ENCODE results near the gene ADCY9.
"Not testable (repeated sequence)": the region's sequence is repeated elsewhere in the genome, so short reads cannot be mapped to it uniquely, and the experiment has no call there.

Gene ADCY9

DNA sequence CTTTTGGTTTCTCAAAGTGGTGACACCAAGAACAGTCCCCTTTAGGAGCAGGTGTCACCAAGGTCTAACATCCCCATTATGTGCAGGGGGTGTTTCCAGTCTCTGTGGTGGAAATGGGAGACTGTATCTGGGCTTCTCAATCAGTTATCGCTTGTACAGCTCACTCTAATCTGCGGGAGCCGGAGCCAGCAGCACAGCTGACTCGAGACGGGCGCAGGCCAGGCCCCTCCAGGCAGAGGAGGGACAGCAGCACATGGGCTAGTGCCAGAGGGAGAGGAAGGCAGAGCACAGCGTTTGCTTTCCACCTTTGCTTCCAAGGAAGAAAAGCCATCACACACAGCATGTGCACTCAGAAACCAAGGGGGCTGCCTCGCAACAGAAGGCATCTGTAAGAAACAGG lies 144.5 kb downstream of the ADCY9 start:
- DNase-seq, result no peak

DNA sequence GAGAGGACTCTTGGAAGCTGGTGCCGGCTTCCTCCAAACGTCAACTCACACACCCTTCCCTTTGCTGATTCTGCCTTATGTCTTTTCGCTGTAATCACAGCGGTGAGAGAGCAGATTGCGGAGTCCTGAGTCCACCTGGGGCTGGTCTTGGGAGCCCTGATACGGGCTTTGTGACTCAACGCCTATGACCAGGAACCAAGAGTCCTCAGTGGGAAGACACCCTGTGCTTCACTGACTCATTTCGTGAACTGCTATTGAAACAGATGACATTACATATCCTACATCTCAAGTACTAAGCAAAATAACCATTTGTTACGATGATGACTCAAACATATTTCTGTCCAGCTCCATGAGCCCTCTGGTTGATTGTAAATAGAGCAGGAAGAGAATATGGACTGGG lies 145.0 kb downstream of the ADCY9 start:
- no peak for DNase-seq

DNA sequence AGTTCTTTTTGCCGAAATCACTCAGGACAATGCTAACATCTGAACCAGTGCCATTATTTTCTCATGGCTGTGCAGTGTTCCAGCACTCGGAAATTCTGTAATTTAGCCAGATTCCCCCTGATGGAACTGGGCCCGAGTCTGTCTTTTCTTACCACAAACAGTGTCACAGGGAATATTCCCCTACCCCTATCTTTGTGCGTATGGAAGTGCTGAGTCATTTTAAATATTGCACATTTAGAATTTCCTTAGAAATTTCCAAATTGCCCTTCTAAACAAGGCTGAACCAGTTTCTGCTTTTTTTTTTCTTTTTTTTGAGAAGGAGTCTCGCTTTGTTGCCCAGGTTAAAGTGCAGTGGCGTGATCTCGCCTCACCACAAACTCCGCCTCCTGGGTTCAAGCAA lies 147.7 kb downstream of the ADCY9 start:
- DNase-seq, result no peak

DNA sequence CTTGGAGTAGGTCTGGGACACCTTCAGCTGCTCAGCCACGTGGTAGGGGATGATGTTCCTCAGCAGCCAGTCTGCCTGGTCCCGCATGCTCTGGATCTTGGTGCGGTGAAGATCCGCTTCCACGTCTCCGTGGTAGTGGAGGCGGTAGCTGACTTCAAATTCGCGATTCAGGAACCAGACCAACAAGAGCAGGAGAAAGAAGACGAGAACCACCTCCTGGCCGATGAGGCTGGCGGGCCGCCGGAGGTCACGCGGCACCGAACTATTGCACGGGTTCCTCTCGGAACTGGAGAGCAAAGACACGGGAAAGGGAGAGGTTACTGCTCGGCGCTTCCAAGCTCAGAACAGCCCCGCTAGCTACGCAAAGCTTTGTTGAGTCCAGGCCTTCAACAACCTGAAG lies 149.6 kb downstream of the ADCY9 start:
- DNase-seq, result no peak

DNA sequence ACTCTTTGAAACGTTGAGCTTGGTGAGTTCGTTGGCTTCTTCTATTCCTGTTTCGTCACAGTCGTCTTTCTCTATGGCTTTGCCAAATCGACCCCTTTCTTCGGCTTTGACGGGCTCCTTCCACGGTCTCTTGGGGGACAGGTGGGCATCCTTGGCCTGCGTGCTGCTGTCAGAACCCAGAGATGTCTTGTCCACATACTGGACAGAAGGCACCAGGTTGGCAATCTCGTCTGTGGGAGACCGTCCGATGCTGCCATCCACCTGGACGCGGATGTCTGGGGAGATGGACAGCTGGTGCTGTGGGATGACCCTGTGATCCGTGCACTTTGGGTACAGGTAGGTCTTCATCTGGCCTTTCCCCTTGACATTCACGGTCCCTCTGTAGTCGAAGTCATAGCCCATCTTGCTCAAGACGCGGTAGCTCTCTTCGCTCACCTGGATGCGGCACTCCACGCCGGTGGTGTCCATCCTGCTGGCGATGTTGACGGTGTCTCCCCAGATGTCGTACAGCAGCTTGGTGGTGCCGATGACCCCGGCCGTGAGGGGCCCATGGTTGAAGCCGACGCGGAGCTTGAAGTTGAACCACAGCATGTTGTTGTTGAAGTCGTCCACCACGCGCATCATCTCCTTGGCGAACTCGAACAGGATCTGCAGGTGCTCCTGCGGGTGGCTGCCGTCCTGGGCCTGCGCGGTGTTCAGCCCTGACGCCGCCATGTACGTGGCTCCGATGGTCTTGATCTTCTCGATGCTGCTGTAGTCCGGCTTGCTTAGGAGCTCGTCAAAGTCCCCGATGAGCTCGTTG lies 150.3 kb downstream of the ADCY9 start:
- no peak for DNase-seq

DNA sequence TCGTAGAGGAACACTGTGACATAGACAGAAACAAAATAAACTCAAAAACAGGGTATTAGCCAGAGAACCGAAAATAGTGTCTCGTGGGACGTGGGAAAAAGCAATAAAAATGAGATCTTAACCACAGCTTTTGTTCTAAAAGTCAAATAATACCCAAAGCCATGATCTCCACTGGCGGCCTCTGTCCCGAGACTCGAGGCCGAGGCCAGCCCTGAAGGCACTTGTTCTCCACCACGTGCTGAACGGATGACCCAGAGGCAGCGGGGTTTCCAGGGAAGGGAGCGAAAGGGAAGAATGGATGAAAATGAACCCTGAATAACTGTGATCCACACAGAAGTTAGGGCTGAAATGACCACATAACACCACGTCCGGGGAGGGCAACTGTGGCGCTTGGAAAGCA lies 150.9 kb downstream of the ADCY9 start:
- no peak for DNase-seq

DNA sequence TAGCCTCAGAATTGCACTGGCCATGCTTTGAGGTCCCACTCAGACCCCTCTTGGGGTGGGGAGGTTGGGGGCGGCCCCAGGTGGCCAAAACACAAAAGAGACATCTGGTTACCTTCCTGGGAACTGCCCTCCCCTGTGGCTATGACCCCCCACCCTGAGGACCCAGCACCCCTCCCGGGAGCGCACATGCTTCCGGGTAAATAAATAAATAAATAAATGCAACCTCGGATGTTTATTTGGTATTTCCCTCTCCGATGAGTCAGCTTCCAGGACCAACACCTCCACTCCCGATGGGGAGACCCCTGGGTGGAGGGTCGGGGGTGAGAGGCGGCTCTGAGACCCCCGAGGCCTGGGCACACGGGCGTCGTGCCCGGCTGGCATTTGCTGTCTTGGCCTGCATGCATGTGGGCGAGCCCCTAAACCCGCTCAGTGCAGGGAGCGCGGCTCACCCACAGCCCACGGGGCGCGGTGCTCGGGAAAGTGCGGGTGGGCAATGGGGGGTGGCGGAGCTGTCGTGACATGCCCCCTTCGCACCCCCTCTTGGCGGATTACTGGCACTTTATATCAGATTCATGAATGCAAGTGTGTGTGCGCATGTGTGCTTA lies 151.5 kb downstream of the ADCY9 start:
- no peak for DNase-seq

DNA sequence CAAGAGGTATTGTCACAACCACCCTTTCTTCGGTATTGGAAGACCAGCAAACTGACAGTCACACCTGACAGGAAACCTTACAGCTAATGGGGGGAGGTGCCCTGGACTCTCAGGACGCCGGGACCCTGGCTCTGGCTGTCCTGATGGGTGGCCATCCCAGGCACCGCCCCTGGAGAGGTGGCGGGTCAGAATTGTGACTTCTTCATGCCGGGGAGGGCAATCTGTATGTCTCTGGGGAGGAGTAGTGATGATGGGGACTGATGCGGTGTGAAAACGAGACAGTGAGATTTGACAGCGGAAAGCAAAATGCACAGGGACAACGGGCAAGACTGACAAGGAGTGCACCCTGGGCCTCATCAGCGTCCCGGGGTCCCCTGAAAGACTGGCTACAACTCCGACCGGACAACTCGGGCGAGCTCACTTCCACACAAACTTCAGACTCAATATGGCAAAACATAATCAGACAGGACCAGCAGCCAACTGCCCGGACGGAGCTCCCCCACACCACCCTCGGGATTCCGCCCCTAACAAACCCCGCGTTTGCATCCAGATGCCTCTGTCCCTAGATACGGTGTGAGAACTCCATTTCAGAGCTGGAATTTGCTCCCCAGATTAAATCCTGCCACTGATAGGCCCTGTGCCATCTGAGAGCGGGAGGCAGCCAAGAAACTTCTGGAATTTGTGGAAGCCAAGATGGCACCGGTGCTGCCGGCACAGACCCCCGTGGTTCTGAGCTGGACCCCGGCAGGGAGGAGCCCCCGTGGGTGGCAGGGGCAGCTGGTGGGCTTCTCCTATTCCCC lies 152.2 kb downstream of the ADCY9 start:
- DNase-seq, result no peak

DNA sequence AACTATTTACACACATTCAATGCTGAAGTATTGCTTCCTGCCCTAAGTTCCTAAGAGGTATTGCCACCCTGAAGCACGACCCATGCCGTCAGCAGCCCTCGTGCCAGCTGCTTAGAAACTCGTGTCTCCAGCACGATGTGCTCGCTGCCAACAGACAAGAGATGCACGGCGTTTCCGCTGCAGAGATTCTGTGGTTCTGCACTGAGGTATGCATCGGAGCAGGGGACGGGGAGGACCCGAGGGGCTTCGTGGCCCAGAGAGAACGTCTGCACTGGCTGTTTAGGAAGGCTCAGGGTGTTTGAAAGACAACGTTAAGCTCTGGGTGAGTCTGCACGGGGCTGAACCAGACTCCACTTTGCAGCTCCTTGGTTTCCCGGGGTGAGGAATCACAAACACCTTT lies 153.0 kb downstream of the ADCY9 start:
- DNase-seq, result no peak

DNA sequence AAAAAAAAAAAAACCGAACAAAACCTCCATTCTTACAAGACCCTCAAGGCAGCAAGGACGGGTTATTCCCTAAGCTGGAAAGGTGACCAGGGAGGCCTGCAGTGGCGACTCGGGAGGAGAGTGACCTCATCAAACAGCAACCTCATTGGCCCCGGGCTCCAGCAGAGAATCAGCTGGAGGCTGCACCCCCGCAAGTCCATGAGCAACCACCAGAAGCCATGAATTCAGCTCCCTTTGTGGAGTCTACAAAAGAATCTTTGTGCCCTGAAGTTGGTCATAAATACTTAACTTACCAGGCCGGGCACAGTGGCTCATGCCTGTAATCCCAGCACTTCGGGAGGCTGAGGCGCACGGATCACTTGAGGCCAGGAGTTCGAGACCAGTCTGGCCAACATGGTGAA lies 154.8 kb downstream of the ADCY9 start:
- no peak for DNase-seq

DNA sequence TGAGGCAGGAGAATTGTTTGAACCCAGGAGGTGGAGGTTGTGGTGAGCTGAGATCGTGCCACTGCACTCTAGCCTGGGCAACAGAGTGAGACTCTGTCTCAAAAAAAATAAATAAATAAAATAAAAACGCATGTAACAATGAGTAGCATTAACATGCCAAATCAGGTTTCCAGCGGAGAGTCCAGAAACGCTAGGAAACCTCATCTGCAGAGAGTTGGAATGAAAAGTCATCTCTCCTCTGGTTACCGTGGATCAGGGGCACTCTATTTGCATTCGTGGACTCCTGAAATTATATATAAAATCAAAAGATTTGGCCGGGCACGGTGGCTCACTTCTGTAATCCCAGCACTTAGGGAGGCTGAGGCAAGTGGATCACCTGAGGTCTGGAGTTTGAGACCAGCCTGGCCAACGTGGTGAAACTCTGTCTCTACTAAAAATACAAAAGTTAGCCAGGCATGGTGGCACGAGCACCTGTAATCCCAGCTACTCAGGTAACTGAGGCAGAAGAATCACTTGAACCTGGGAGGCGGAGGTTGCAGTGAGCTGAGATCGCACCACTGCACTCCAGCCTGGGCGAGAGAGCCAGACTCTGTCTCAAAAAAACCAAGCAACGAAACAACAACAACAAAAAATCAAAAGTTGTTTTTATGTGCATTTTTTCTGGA lies 156.2 kb downstream of the ADCY9 start:
- DNase-seq, result not testable (repeated sequence)

DNA sequence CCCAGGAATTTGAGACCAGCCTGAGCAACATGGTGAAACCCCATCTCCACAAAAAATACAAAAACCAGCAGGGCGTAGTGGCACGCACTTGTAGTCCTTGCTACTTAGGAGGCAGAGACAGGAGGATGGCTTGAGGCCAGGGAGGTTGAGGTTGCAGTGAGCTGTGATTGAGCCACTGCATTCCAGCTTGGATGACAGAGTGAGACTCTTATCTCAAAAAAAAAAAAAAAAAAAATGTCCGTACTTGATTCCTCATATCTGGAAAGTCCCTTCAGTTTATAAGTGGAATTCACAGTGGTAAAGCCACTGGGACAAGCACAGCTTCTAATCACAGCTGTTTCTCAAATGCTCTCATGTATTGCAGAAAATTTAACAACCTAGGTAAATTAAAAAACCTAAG lies 157.1 kb downstream of the ADCY9 start:
- DNase-seq, result no peak

DNA sequence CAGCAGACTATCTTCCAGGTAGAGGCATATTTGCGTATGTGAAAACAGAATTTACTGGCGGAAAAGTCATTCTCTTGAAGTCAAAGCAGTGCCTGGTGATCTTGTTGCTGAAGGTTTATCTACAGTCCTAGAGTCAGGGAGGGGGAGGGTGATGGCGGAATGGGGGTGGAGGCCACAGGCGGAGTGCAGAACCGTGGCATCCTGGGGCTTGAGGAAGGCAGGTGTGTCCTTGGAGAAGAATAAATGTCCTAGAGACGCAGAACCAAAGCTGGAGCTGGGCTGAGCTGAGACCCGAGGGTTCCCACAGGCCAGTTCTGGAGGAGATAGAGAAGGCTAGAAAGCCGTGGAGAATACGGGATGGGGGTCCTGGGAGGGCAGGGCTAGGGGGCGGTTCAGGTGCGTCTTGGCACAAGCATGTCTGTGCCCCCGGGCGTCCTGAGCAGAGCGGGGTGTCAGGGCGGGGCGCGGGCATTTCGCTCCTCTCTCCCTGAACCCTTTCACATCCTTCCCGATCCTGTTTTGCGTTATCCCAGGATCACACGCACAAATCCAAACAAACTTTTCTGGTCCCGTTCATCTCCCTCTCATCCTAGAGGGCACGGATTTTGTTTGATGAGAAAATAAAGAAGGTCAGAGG lies 158.8 kb downstream of the ADCY9 start:
- DNase-seq, result no peak

DNA sequence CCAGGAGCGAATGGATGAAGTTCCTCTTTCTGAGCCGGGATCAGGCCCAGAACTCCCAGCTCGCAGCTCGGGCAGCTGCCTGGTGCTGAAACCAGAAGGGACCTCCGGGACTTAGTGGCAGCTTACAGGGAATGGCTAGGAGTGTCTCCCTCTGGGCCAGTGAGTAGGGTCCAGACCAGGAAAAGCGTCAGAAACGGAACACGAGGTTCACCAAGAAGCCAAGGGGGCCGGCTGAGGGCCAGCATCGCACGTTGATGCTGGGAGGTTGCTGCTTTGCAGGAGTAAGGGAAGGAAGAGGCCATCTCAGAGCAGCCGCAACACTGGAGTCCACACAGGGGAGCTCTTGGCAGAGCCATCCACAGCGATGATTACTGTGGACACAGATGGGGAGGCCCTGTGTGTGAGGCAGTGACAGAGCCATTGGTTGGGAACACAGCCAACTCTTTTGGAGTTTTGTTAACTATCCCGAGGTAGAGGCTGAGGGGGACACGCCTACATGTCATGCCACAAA lies 161.8 kb downstream of the ADCY9 start:
- no peak for DNase-seq

DNA sequence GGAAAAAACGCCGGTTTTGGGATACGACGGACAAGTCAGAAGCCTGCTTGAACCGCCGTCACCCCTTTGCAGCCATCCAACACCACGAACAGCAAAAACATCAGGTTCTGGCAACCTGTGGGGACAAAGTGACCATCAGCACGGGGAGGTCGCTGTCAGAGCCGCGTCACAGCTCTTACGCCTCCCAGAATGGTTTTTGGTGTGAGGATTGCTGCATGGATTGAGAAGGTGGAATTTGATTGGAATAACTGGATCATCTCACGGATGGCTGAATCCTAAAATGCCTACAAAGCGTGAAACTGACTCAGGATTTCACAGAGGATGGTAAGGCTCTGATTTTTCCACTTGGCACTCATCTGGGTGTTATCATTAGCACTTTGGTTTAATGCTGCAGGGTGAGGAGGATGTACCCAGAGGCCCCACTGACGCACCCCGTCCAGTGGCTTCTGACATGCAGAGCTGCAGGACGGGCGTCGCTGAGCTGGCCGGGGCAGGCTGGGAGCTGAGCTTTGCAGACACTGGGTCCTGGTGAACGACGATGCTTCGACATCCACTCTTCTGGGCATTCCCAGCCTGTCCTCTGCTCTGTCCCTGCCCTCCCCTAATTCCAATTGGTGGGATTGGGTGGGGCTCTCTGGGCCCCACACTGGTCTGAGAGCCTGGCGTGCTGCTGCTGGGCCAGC lies 162.4 kb downstream of the ADCY9 start:
- DNase-seq, result no peak

DNA sequence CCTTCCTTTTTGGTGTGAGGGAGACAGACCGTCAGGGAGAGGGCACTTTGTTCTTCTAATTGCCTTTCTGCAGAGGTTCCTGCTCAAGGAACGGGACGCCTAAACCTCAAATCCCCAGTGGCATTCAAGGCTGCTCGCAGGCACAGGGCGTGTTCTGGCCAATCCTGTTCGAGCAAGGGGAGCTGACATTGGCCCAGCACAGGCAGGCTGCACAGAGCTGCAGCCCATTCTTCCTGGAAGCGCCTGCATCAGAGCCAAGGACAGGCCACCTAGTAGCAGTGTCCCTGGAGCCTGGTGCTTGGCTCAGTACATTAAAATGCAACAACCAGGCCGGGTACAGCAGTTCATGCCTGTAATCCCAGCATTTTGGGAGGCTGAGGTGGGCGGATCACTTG lies 163.5 kb downstream of the ADCY9 start:
- no peak for DNase-seq

DNA sequence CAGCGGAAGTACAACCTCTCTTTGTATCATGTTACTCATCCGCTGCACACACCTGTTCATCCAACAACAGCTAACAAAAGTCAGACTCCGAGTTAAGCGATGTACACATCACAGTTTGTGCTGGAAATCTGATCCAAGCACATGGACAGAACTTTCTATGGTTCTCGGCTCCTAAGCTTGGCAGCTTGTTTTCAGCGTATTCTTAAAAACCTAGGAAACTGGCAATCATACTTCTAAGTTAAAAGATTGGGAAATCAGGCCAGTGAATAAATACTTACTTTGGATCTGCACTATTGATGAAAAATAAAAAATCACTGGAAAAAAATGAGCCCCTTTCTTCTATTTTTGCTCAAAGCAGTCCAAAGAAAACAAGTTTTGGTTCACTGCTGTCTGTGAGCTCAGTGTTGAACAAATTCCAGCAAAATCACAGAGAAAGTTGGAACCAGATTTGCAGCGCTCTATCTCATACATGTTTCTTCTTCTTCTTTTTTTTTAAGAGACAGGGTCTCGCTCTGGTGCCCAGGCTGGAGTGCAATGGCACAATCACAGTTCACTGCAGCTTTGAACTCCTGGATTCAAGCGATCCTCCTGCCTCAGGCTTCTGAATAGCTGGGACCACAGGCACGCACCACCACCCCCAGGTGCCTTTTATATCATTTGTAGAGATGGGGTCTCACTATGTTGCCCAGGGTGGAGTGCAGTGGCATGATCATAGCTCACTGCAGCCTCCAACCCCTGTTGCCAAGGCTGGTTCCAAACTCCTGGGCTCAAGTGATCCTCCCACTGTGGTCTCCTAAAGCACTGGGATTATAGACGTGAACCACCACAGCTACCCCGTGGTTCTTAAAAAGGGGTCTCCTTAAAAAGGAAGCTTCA lies 164.1 kb downstream of the ADCY9 start:
- no peak for DNase-seq

DNA sequence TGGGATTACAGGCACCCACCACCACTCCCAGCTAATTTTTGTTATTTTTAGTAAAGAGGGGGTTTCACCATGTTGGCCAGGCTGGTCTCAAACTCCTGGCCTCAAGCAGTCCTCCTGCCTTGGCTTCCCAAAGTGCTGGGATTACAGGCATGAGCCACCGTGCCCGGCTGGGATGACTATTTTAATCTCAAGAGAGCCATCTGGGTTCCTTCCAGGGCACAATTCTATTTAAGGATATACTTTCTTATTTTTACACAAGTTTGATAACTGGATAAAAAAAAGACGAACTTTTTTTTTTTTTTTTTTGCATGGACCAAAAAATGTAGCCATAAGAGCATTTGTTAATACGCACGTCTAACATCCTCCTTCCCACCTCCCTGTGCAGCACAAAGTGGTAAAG lies 164.9 kb downstream of the ADCY9 start:
- DNase-seq, result not testable (repeated sequence)

DNA sequence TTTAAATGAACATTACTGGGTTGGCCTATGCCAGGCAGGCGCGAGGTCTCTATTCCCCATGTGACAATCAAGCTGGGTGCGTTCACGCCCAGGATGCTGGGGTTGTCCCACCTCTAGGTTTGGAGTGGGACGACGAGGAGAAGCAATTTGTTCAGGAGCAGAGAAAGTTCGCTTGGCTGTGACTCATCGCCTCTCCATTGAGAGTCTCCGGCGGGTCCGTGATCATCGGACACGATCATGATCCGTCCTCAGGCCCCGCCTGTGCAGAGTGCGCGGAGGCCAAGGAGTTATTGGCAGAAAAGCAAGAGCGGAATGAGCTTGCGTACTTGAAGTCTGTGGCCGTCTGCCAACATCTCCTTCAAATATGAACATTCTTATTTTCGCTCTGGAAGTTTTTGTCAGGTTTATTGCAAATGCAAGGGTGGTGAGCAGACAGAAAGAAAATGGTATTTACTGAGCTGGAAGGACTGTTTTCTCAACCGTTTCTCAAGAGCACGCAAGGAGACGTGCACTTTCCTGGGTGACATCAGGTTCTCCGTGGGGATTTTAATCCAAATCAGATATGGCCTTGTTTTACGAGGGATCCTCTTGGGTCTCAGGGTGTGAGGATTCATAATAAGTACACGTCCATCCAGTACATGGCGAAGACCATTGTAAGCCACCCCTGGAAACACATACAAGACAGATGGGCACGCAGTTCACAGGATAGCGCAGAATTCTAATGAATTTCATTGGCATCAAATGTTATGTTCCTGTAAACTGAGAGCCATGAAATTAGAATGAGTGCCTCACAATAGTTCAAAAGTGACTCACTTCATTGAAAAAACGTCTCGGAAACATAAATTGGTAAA lies 165.7 kb downstream of the ADCY9 start:
- DNase-seq, result peak; percentile 49

DNA sequence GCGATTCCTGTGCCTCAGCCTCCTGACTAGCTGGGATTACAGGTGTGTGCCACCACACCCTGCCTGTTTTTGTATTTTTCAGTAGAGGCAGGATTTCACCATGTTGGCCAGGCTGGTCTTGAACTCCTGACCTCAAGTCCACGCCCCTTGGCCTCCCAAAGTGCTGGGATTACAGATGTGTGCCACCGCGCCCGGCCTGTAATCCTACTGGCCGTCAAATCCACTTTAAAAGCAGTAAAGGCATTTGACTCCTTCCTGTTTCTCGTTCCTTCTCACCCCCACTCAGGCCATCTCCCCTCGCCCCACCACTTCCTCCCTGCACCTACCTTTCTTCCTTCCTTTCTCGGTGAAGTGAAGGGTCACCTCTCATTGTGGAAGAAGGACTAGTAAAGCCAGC lies 166.3 kb downstream of the ADCY9 start:
- DNase-seq, result no peak
